OCI-LY3 (cell line): ENCODE data around the gene TMC7.

Experiments
- H2AFZ ChIP-seq: fragments of 200-600, 300-600 bp; shearing (Covaris generic); 2 replicates; pipeline ENCODE4 v1.6.0; 2014; ENCODE audit warnings: antibody characterized with exemption, low read depth, low read length
- H3K27ac ChIP-seq: fragments of 200-600, 300-600 bp; sonication (generic); 2 replicates; pipeline ENCODE4 v1.5.1; 2014; ENCODE audit warnings: mild to moderate bottlenecking, low read length, moderate library complexity, mixed read lengths
- H3K27me3 ChIP-seq: fragments of 200-600, 300-600 bp; sonication (generic); 2 replicates; pipeline ENCODE4 v1.6.1; 2014; ENCODE audit warnings: low read depth, low read length, mixed read lengths
- H3K36me3 ChIP-seq: fragments of 200-600, 300-600 bp; sonication (generic); replicated peaks from 2 replicates; pipeline ENCODE3; 2014; ENCODE audit warnings: low read depth, low read length, mixed read lengths
- H3K4me1 ChIP-seq: fragments of 300-600, 200-600 bp; sonication (generic); 2 replicates; pipeline ENCODE4 v1.6.1; 2014; ENCODE audit warnings: low read length, mixed read lengths
- H3K4me2 ChIP-seq: fragments of 200-600, 300-600 bp; sonication (generic); 2 replicates; pipeline ENCODE4 v1.6.1; 2014; ENCODE audit warnings: low read length, mixed read lengths
- H3K4me3 ChIP-seq: fragments of 300-600, 200-600 bp; sonication (generic); 2 replicates; pipeline ENCODE4 v1.5.1; 2014; ENCODE audit warnings: antibody characterized with exemption, mild to moderate bottlenecking, low read length, moderate library complexity
- H3K79me2 ChIP-seq: fragments of 300-600, 200-600 bp; shearing (Covaris generic); 2 replicates; pipeline ENCODE4 v1.6.1; 2014; ENCODE audit warnings: mild to moderate bottlenecking, low read length, mixed read lengths
- H3K9ac ChIP-seq: fragments of 300-600, 200-600 bp; shearing (Covaris generic); 2 replicates; pipeline ENCODE4 v1.6.0; 2014; ENCODE audit warnings: mild to moderate bottlenecking, low read length, moderate library complexity
- H3K9me3 ChIP-seq: fragments of 200-600, 300-600 bp; shearing (Covaris generic); 2 replicates; pipeline ENCODE4 v1.6.1; 2014; ENCODE audit warnings: low read length, mixed read lengths; ENCODE audit not compliant: insufficient read depth
- H4K20me1 ChIP-seq: fragments of 200-600, 300-600 bp; sonication (generic); 2 replicates; pipeline ENCODE4 v1.6.1; 2016; ENCODE audit warnings: low read length, mixed read lengths; ENCODE audit not compliant: insufficient read depth
- CTCF ChIP-seq: fragments of 200-600, 300-600 bp; sonication (generic); IDR thresholded peaks from 2 replicates; pipeline ENCODE4 v1.5.1; 2014; ENCODE audit warnings: antibody characterized with exemption, low read length, low read depth
- EZH2phosphoT487 ChIP-seq: fragments of 200-600 bp; shearing (Covaris generic); IDR thresholded peaks from 2 replicates; pipeline ENCODE4 v1.6.1; 2018; ENCODE audit warnings: antibody characterized with exemption, mixed run types, low read depth

The TMC7 gene

GRCh38 chr16:19005561-19006445, 22.1 kb downstream of the TMC7 start:
- H3K4me1 ChIP-seq = no peaks in the 10 kb centered on the region
- H3K4me3 ChIP-seq = no peak overlapping the region
- no peaks in the 10 kb centered on the region for H3K36me3 ChIP-seq
- no peak overlapping the region for H2AFZ ChIP-seq
- H3K79me2 ChIP-seq = no peaks in the 10 kb centered on the region
- H4K20me1 ChIP-seq = no peaks in the 10 kb centered on the region
- no peaks in the 10 kb centered on the region for H3K27me3 ChIP-seq
- no peaks in the 10 kb centered on the region for H3K9me3 ChIP-seq
- H3K27ac ChIP-seq = no peak overlapping the region
- H3K4me2 ChIP-seq = no peak overlapping the region
- H3K9ac ChIP-seq = no peak overlapping the region
- TF ChIP-seq EZH2phosphoT487 = no peak
- no peak for TF ChIP-seq CTCF

GRCh38 chr16:19006446-19007315, 22.9 kb downstream of the TMC7 start:
- no peak overlapping the region for H3K27ac ChIP-seq
- H2AFZ ChIP-seq = no peak overlapping the region
- H3K79me2 ChIP-seq = no peaks in the 10 kb centered on the region
- H3K36me3 ChIP-seq = no peaks in the 10 kb centered on the region
- no peak overlapping the region for H3K4me3 ChIP-seq
- H3K4me2 ChIP-seq = no peak overlapping the region
- H3K9me3 ChIP-seq = no peaks in the 10 kb centered on the region
- no peaks in the 10 kb centered on the region for H4K20me1 ChIP-seq
- no peak overlapping the region for H3K9ac ChIP-seq
- TF ChIP-seq EZH2phosphoT487 (no peak), CTCF (no peak)
- no peaks in the 10 kb centered on the region for H3K4me1 ChIP-seq
- no peaks in the 10 kb centered on the region for H3K27me3 ChIP-seq

- TF ChIP-seq EZH2phosphoT487 (no peak), CTCF (no peak)
- H3K4me1 ChIP-seq = no peaks in the 10 kb centered on the region
- H2AFZ ChIP-seq = no peak overlapping the region
- no peak overlapping the region for H3K27ac ChIP-seq
- H3K9ac ChIP-seq = no peak overlapping the region
- no peaks in the 10 kb centered on the region for H4K20me1 ChIP-seq
- no peaks in the 10 kb centered on the region for H3K27me3 ChIP-seq
- no peak overlapping the region for H3K4me3 ChIP-seq
- H3K79me2 ChIP-seq = no peaks in the 10 kb centered on the region
- H3K36me3 ChIP-seq = no peaks in the 10 kb centered on the region
- no peak overlapping the region for H3K4me2 ChIP-seq
- no peaks in the 10 kb centered on the region for H3K9me3 ChIP-seq
These were observed 24.8 kb downstream of the TMC7 start for GRCh38 chr16:19008245-19009169.
